Stimulated activated CD8-positive, alpha-beta memory T cell treated with anti-CD3 and anti-CD28 coated beads, Interleukin-15, amount 100 ng/mL, for 1 hour (primary cell): ENCODE measurements around the gene ZFR.
A peak's percentile ranks its signal among the peaks of the same experiment; 100 is the strongest.
"Not testable (repeated sequence)": the region's sequence is repeated elsewhere in the genome, so short reads cannot be mapped to it uniquely, and the experiment has no call there.

Experiments
- DNase-seq: peaks from one replicate; pipeline ENCODE4 v3.0.0-alpha.2; 2020; ENCODE audit warnings: low read depth

The ZFR gene

DNA sequence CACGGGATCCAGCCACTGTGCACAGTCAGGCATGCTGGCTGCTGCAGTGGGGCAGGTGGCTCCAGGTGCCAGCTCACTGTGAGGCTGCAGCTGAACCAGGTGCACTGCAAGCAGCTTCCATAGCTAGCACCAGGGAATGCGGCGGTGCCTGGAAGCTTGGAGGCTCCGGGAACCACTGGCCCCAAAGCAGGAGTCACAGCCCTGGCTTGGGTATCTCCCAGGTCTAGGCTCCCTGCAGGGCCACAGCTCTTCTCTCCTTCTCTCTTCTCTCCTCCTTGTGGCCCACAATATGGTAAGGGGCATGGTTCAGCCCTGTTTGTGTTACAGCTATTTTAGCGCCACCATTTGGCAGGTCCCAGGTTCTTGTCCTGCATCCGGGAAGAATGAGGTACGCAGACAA is 125.1 kb downstream of the ZFR start:
- no peak for DNase-seq

DNA sequence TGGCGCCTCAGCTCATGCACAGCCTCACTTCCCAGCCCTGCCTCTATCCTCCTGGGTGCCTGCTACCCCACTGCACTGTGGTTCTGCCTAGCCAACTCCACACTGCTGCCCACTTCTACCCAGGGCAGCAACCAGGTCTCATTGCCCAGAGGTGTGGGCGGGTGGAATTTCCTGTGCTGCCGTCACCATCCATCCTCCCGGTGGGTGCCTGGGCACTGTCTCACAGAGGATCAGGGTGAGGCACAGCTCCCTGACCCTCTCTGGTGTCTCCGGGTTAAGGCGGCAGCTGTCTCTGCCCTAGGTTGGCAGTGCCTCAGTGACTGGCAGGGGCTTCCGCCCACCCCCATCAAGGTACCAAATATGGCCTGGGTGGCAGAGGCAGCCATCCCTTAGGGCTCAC is 127.5 kb downstream of the ZFR start:
- no peak for DNase-seq

DNA sequence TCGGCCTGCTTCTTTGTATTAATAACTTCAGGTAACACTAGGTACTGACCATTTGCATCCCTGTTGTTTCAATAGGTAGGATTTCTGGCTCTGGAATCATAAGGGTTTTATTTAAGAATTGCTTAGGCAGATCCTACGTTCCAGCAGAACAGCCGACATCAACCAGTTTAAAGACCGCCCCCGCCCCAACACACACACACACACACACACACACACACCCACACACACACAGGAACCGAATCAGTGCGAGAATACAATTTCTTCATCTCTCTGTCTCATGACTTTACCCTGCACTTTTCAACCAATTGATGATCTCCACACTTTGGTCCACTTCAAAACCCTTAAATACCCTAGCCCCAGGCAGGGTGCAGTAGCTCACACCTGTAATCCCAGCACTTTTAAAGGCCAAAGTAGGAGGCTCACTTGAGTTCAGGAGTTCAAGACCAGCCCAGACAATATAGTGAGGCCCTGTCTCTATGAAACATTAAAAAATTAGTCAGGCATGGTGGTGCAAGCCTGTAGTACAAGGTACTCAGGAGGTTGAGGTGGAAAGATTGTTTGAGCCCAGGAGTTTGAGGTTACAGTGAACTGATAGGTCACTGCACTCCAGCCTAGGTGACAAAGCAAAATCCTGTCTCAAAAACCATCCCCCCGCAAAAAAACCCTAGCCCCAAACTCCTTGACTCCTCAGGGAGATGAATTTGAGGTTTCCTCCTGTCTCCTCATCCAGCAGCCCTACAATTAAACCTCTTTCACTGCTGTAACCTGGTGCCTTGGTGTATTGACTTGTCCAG is 129.1 kb downstream of the ZFR start:
- no peak for DNase-seq

DNA sequence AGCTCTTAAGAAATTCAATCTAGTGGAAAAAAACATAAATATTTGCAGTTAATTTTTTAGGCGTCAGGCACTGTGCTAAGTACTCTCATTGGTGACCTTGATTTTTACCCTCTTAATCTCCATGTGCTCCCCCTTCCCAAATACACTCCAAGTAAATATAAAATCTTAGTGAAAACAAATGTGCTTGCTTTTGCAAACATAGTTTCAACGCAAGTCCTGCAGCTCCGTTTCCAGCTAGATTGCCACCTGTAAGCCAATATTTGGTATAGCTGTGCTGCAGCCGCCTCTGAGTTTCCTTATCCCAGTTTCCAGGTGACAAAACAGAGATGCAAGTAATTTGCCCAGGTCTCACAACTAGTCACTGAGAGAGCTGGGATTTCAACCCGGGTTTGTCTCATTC is 129.9 kb downstream of the ZFR start:
- DNase-seq, result no peak

DNA sequence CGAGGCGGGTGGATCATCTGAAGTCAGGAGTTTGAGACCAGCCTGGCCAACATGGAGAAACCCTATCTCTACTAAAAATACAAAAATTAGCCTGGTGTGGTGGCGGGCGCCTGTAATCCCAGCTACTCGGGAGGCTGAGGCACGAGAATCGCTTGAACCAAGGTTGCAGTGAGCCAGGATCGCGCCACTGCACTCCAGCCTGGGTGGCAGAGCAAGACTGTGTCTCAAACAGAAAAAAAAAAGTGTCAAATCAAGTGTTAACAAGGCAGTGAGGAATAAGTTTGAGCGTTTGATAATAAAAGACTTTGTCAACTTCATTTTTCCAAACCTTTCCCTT is 130.4 kb downstream of the ZFR start:
- not testable (repeated sequence) for DNase-seq

DNA sequence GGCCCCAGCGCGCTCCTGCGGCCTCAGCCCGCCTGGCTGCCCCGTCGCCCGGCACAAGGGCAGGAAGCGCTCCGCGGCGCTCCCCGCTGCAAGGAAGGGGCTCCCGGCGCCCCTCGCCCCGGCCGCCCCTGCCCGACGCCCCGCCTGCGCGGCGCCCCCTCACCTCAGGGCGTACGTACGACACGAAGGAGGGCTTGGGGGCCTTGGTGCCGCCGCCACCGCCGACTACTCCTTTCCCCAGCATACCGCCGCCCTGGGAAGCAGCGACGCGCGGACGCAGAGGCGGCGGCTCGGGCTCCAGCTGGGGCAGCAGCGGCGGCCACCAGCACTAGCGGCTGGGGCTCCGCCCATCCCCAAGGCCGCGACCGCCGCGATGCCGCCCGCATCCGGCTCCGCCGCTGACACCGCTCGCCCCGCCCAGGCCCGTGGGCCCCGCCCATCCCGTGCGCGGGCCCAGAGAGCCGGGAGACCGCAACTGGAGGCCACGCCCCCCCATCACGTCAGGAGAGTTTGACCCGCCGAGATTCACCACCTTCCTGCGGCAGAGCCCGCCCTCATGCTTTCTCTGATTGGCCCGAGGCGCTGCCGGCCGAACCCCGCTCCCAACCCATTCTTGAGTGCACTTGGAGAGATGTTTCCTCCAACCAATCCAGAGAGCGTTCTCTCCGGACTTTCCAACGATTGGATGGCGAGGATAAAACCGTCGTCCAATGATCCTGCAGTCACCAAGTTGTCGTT is 131.8 kb downstream of the ZFR start, which contains the start of gene MTMR12:
MTMR12 (minus strand) TSS at position 345 of the 738 bp plus-strand sequence; CDS start at position 244, 101 bp downstream.
- DNase-seq, result peak; percentile 100

GRCh38 chr5:32312197-32312594 is 132.3 kb downstream of the ZFR start:
- DNase-seq, result peak; percentile 8

- no peak for DNase-seq
Measured at GRCh38 chr5:32311404-32312196, 132.9 kb downstream of the ZFR start.

GRCh38 chr5:32309761-32310160 is 134.8 kb downstream of the ZFR start:
- no peak for DNase-seq

GRCh38 chr5:32308946-32309345 is 135.6 kb downstream of the ZFR start:
- DNase-seq, result no peak

DNA sequence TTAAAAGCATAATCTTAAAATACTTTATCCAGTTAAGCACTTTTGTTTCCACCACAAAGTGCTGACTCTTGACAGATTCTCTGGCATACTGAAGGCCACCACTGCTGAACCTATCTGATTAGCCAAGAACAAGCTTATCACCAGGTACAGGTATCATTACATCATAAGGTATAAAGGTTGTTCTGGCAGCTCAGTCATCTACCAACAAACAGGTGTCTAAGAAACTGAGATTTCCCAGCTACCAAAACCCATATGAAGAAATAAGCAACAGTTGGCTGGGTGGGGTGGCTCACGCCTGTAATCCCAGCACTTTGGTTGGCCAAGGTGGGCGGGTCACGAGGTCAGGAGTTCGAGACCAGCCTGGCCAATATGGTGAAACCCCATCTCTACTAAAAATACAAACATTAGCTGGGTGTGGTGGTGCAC is 136.8 kb downstream of the ZFR start:
- no peak for DNase-seq

GRCh38 chr5:32304622-32305021 is 139.9 kb downstream of the ZFR start:
- DNase-seq, result no peak
